Ovary (tissue), 3 donors: Measurements from ENCODE around the gene HADHB.

Source experiments
- POLR2A ChIP-seq: fragments of 450-650 bp; IDR thresholded peaks from one replicate; pipeline ENCODE4 v1.6.1; 2017; ENCODE audit warnings: antibody characterized with exemption, mild to moderate bottlenecking, moderate library complexity
- TF ChIP-seq, protein P1 (sequence below), 3 donors: fragments of 450-650 bp in 2 of 3; fragments of 200-600 bp in 1 of 3; IDR thresholded peaks; one replicate each; pipeline versions ENCODE4 v1.5.1 to v1.8.0; 2016 to 2022; ENCODE audit warnings: antibody characterized with exemption in 3 of 3, mild to moderate bottlenecking in 1 of 3
- donor health status: DM: no; HTN: no; CAD: no.

DNA sequence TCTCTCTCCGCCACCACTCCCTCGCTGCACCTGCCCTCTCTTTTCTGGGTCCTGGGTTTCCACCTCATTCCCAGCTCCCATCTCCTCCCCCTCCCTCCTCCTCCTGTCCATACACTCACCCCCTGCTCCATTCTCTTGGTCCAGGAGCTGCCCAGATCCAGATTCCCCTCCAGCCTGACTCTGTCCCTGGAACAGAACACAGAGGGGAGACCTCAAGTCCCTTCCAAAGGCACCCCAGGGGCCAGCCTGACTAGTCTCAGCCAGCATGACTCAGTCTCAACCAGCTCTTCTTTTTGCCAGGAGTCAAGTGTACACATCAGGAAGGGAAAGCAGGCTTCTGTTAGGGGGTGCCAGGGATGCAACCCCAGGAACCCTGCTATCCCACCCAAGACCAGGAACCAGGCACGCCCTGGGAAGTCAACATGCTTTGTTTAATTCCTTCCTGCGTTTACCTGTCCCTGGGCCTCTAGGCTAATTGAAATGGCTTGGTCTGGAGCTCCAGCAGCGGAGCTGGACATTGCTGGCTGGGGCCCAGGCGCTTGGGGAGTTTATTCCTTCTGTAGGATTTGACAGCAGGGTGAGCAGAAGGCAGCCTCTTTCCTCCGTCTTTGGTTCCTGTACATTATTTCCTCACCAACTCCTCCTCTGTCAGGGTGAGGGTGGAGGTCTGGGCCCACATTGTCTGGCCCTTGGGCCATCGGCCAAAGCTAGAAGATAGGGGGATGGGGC, 72.8 kb downstream of the HADHB start:
- TF ChIP-seq, protein P1, sequence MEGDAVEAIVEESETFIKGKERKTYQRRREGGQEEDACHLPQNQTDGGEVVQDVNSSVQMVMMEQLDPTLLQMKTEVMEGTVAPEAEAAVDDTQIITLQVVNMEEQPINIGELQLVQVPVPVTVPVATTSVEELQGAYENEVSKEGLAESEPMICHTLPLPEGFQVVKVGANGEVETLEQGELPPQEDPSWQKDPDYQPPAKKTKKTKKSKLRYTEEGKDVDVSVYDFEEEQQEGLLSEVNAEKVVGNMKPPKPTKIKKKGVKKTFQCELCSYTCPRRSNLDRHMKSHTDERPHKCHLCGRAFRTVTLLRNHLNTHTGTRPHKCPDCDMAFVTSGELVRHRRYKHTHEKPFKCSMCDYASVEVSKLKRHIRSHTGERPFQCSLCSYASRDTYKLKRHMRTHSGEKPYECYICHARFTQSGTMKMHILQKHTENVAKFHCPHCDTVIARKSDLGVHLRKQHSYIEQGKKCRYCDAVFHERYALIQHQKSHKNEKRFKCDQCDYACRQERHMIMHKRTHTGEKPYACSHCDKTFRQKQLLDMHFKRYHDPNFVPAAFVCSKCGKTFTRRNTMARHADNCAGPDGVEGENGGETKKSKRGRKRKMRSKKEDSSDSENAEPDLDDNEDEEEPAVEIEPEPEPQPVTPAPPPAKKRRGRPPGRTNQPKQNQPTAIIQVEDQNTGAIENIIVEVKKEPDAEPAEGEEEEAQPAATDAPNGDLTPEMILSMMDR (IDR thresholded peaks at IDR 0.05) = no peak
- no peak for TF ChIP-seq POLR2A
